Endodermal cell (in vitro differentiated cells): ENCODE measurements around the gene IRGM. TPM values are rescaled to one million over a fixed set of nuclear protein-coding genes. Genes with fewer than 3 reads are reported as not detected.
"Not testable (repeated sequence)": the region's sequence is repeated elsewhere in the genome, so short reads cannot be mapped to it uniquely, and the experiment has no call there.

Experiments used
- DNase-seq: peaks from one replicate; pipeline ENCODE4 v3.0.0-alpha.2; 2017
- H3K27ac ChIP-seq: 2 replicates; pipeline ENCODE4 v1.5.1; 2013; ENCODE audit warnings: mild to moderate bottlenecking, low read depth, low read length, moderate library complexity
- H3K27me3 ChIP-seq: 2 replicates; pipeline ENCODE4 v1.6.1; 2013; ENCODE audit warnings: mild to moderate bottlenecking, low read length, moderate library complexity; ENCODE audit not compliant: insufficient read depth, control insufficient read depth, poor library complexity, severe bottlenecking
- H3K36me3 ChIP-seq: 2 replicates; pipeline ENCODE4 v1.7.0; 2013; ENCODE audit warnings: mild to moderate bottlenecking, low read length, moderate library complexity; ENCODE audit not compliant: control insufficient read depth, insufficient read depth
- H3K4me1 ChIP-seq: one replicate; pipeline ENCODE4 v1.7.0; 2013; ENCODE audit warnings: low read length; ENCODE audit not compliant: control insufficient read depth, insufficient read depth
- H3K4me3 ChIP-seq: 2 replicates; pipeline ENCODE4 v1.5.1; 2013; ENCODE audit warnings: mild to moderate bottlenecking, low read length, moderate library complexity
- H3K9ac ChIP-seq: 2 replicates; pipeline ENCODE4 v1.6.1; 2013; ENCODE audit warnings: mild to moderate bottlenecking, low read length, moderate library complexity; ENCODE audit not compliant: poor library complexity, severe bottlenecking; ENCODE audit errors: extremely low read depth
- H3K9me3 ChIP-seq: 2 replicates; pipeline ENCODE4 v1.6.1; 2013; ENCODE audit warnings: mild to moderate bottlenecking, low read length, moderate library complexity; ENCODE audit not compliant: control insufficient read depth
- H3K27ac Mint-ChIP-seq: 2 replicates; pipeline ENCODE4 v1.8.0; 2020; ENCODE audit warnings: mixed read lengths
- H3K27me3 Mint-ChIP-seq: 2 replicates; pipeline ENCODE4 v1.8.0; 2021; ENCODE audit warnings: mild to moderate bottlenecking, mixed read lengths; ENCODE audit not compliant: insufficient read depth
- H3K36me3 Mint-ChIP-seq: 2 replicates; pipeline ENCODE4 v1.8.0; 2020; ENCODE audit warnings: low read depth, mixed read lengths
- H3K4me1 Mint-ChIP-seq: 2 replicates; pipeline ENCODE4 v1.8.0; 2020; ENCODE audit warnings: mixed read lengths
- H3K4me3 Mint-ChIP-seq: 2 replicates; pipeline ENCODE4 v1.8.0; 2020; ENCODE audit warnings: mild to moderate bottlenecking, moderate library complexity, mixed read lengths
- H3K9me3 Mint-ChIP-seq: 2 replicates; pipeline ENCODE4 v1.8.0; 2020; ENCODE audit warnings: mild to moderate bottlenecking, mixed read lengths
- CTCF ChIP-seq: fragments of 200-600 bp; sonication (generic); conservative IDR thresholded peaks from 2 replicates; pipeline ENCODE4 v1.5.0; 2021; ENCODE audit warnings: antibody characterized with exemption, mild to moderate bottlenecking
- WGBS, 2 experiments: methylation state at CpG; one replicate each; pipeline versions ENCODE4 v1.1.5 to v1.1.7; 2013; ENCODE audit warnings: missing lambda C conversion rate in 2 of 2, mixed read lengths in 1 of 2; ENCODE audit not compliant: insufficient coverage in 1 of 2, insufficient read length in 1 of 2; 5-methylcytosine and 5-hydroxymethylcytosine counted together
- total RNA-seq, 2 donors: library from RNA; stranded (reverse); fragmentation: NEBNext Ultra II Directional in 1 of 2; extraction: Animal tissue kit (Norgen Biotek cat#: 25700) in 1 of 2; gene quantifications; 2 replicates in 1 of 2; 3 replicates in 1 of 2; pipeline ENCODE4 v1.2.1, GENCODE V29; 2021

Gene IRGM
- total RNA-seq, 2 donors from 2014 or later = not detected

DNA sequence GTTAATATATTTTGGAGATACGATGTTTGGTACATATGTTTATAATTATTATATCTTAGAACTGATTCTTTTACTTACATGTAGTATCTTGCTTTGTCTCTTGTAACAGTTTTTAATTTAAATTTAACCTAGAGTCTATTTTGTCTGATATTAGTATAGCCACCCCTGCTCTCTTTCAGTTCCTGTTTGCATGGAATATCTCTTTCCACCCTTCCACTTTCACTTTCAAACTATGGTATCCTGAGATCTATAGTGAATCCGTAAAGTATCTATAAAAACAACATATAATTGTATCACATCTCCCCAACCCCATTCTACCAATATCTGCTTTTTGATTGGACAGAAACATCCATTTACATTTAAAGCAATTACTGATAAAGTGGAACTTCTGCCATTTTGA is 7.2 kb downstream of the IRGM start:
- Mint-ChIP-seq H3K27ac (no peak overlapping the region), H3K36me3 (no peaks in the 10 kb centered on the region), H3K9me3 (peaks cover 2% of the 10 kb centered on the region), H3K4me1 (no peaks in the 10 kb centered on the region), H3K27me3 (peaks cover 15% of the 10 kb centered on the region), H3K4me3 (no peak overlapping the region)
- TF ChIP-seq CTCF = no peak
- 88 to 92% methylated on average over 1 of the region's 2 CpGs for WGBS, 2 experiments
- H3K36me3 ChIP-seq = no peaks in the 10 kb centered on the region
- H3K9me3 ChIP-seq = no peaks in the 10 kb centered on the region
- no peaks in the 10 kb centered on the region for H3K4me1 ChIP-seq
- DNase-seq = no peak
- H3K9ac ChIP-seq = no peak overlapping the region
- H3K27me3 ChIP-seq = peaks cover 6% of the 10 kb centered on the region
- H3K4me3 ChIP-seq = no peak overlapping the region
- no peak overlapping the region for H3K27ac ChIP-seq

DNA sequence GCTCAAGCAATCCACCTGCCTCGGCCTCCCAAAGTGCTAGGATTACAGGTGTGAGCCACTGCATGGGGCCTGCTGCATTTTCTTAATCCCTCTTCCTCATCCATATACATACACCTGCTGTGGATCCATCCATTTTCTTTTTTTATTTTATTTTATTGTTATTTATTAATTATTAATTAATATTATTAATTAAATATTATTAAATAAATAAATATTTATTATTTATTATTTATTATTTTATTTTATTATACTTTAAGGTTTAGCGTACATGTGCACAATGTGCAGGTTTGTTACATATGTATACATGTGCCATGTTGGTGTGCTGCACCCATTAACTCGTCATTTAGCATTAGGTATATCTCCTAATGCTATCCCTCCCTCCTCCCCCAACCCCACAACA is 10.4 kb downstream of the IRGM start:
- not testable (repeated sequence) for H3K27ac ChIP-seq, H3K27me3 ChIP-seq, H3K27ac Mint-ChIP-seq, H3K36me3 ChIP-seq, H3K4me3 Mint-ChIP-seq, DNase-seq, H3K4me1 ChIP-seq, H3K9me3 ChIP-seq, H3K36me3 Mint-ChIP-seq, H3K9ac ChIP-seq, H3K4me1 Mint-ChIP-seq, H3K4me3 ChIP-seq
- Mint-ChIP-seq H3K27me3 (peaks cover 11% of the 10 kb centered on the region), H3K9me3 (peaks cover 14% of the 10 kb centered on the region)
- WGBS, 2 experiments = 86 to 89% methylated on average over 1 of the region's 3 CpGs

DNA sequence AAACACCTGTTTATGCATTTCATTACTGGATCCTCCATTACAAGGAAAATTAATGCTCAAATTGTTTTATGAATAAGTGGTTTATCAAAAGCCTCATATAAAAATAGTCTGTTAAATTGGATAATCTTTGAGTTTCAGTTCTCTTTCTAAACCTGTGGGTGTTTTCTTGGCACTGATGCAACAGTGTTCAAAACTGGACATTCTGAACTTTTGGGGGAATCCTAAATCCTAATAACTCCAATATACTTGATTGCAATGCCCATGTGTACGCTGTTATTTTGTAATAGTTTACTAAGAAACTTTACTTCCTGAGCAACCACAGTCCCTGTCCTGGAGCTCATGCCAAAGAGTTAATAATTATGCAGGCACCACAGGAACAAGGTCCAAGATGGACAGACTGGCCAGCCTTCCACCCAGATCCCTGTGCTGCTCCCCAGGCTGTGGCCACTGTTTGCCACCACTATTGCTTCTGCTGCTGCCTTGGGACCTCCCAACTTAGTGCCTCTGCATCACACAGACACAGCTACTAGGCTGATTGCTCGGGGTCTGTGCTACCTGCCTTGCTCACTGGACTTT is 14.0 kb downstream of the IRGM start:
- Mint-ChIP-seq H3K4me3 (no peak overlapping the region), H3K27me3 (peaks cover 4% of the 10 kb centered on the region), H3K4me1 (no peaks in the 10 kb centered on the region), H3K27ac (no peak overlapping the region), H3K36me3 (no peaks in the 10 kb centered on the region), H3K9me3 (peaks cover 24% of the 10 kb centered on the region)
- Histone ChIP-seq H3K36me3 (no peaks in the 10 kb centered on the region), H3K4me3 (no peak overlapping the region), H3K9ac (no peak overlapping the region), H3K4me1 (no peaks in the 10 kb centered on the region), H3K27ac (no peak overlapping the region), H3K27me3 (no peaks in the 10 kb centered on the region), H3K9me3 (peaks cover 9% of the 10 kb centered on the region)
- TF ChIP-seq CTCF = no peak
- DNase-seq = no peak
- WGBS, 2 experiments = 77 to 80% methylated on average over 2 of the region's 2 CpGs

- 87% methylated on average over 1 of the region's 1 CpG; no CpG with 5 or more reads in 1 of the 2 experiments for WGBS, 2 experiments
- Mint-ChIP-seq H3K36me3 (no peaks in the 10 kb centered on the region), H3K4me3 (no peak overlapping the region), H3K4me1 (no peaks in the 10 kb centered on the region), H3K27ac (no peak overlapping the region), H3K27me3 (peaks cover 3% of the 10 kb centered on the region), H3K9me3 (peaks cover 29% of the 10 kb centered on the region)
- Histone ChIP-seq H3K4me1 (no peaks in the 10 kb centered on the region), H3K4me3 (no peak overlapping the region), H3K27me3 (no peaks in the 10 kb centered on the region), H3K9me3 (peaks cover 13% of the 10 kb centered on the region), H3K36me3 (no peaks in the 10 kb centered on the region), H3K9ac (no peak overlapping the region), H3K27ac (no peak overlapping the region)
- DNase-seq = no peak
- no peak for TF ChIP-seq CTCF
Measured at GRCh38 chr5:150862070-150862469, 15.7 kb downstream of the IRGM start.
